PFSK-1 (cell line): ENCODE results near the gene EXOC6B.

Experiments
- FOXP2 ChIP-seq: optimal IDR thresholded peaks from 2 replicates; pipeline ENCODE3; 2011; ENCODE audit warnings: borderline replicate concordance, control low read depth, inconsistent platforms; ENCODE audit not compliant: insufficient read depth; ENCODE audit errors: extremely low read length, extremely low read depth
- POLR2AphosphoS5 ChIP-seq: IDR thresholded peaks from 2 replicates; pipeline ENCODE4 v1.6.1; 2012; ENCODE audit warnings: low read depth, mild to moderate bottlenecking, control low read depth, low read length, moderate library complexity
- REST ChIP-seq, 2 experiments: IDR thresholded peaks; 2 replicates each; pipeline versions ENCODE4 v1.6.1 to v1.8.0; 2011 to 2012; ENCODE audit warnings: low read depth in 2 of 2, low read length in 2 of 2, control low read depth in 1 of 2, inconsistent platforms in 1 of 2, mild to moderate bottlenecking in 1 of 2, moderate library complexity in 1 of 2; ENCODE audit not compliant: insufficient read depth in 1 of 2
- SIN3A ChIP-seq: IDR thresholded peaks from 2 replicates; pipeline ENCODE4 v1.6.1; 2012; ENCODE audit warnings: mild to moderate bottlenecking, low read length, moderate library complexity, borderline replicate concordance; ENCODE audit not compliant: insufficient read depth
- TAF1 ChIP-seq: IDR thresholded peaks from 2 replicates; pipeline ENCODE4 v1.6.1; 2012; ENCODE audit warnings: low read length, control low read depth, borderline replicate concordance; ENCODE audit not compliant: insufficient read depth

Gene EXOC6B

GRCh38 chr2:72238311-72238710 lies 587.5 kb downstream of the EXOC6B start:
- TF ChIP-seq REST (IDR thresholded peaks at IDR 0.05; ENCODE audit: insufficient read depth in 1 of 2, low read depth in 2 of 2, low read length in 2 of 2) = no peak
- no peak for TF ChIP-seq FOXP2
- TF ChIP-seq SIN3A = no peak
- TF ChIP-seq POLR2AphosphoS5 = no peak

GRCh38 chr2:72237549-72237948 lies 588.3 kb downstream of the EXOC6B start:
- TF ChIP-seq REST (IDR thresholded peaks at IDR 0.05; ENCODE audit: insufficient read depth in 1 of 2, low read depth in 2 of 2, low read length in 2 of 2) (no peak), TAF1 (no peak), SIN3A (no peak), POLR2AphosphoS5 (no peak), FOXP2 (no peak)

GRCh38 chr2:72236445-72237067 lies 589.3 kb downstream of the EXOC6B start:
- TF ChIP-seq POLR2AphosphoS5 (no peak), REST (IDR thresholded peaks at IDR 0.05; ENCODE audit: insufficient read depth in 1 of 2, low read depth in 2 of 2, low read length in 2 of 2) (no peak)

- TF ChIP-seq FOXP2 (no peak), SIN3A (no peak), REST (IDR thresholded peaks at IDR 0.05; ENCODE audit: insufficient read depth in 1 of 2, low read depth in 2 of 2, low read length in 2 of 2) (no peak), POLR2AphosphoS5 (no peak), TAF1 (no peak)
Observed at GRCh38 chr2:72235497-72236415, 590.1 kb downstream of the EXOC6B start.
